Astrocyte of the spinal cord (primary cell): ENCODE measurements around the gene CSNK2B.
"Not testable (repeated sequence)": the region's sequence is repeated elsewhere in the genome, so short reads cannot be mapped to it uniquely, and the experiment has no call there.

Experiments
- DNase-seq: peaks from one replicate; pipeline ENCODE4 v3.0.0; 2011; ENCODE audit warnings: low read depth, low spot score
- H3K4me3 ChIP-seq: 2 replicates; pipeline ENCODE4 v1.5.1; 2011; ENCODE audit warnings: low read depth, mild to moderate bottlenecking, low read length, moderate library complexity
- CTCF ChIP-seq: IDR thresholded peaks from 2 replicates; pipeline ENCODE4 v1.5.1; 2012; ENCODE audit warnings: low read depth, mild to moderate bottlenecking, low read length, inconsistent platforms
- in situ Hi-C: cut with HindIII; loops from 2 replicates; pipeline ENCODE4 v1.10.0; 2017; ENCODE audit warnings: low sequenced_read_pairs

CSNK2B gene

GRCh38 chr6:31702819-31703716 is 37.2 kb downstream of the CSNK2B start, which contains the start of gene ABHD16A:
ABHD16A (minus strand) TSS chr6:31703324; CDS start chr6:31703281, 43 bp downstream.
- peak within 1 kb of the TSS; percentile 98 for H3K4me3 ChIP-seq
- no peak for TF ChIP-seq CTCF
- DNase-seq = peak; percentile 99
- in situ Hi-C loops = no loop called here

DNA sequence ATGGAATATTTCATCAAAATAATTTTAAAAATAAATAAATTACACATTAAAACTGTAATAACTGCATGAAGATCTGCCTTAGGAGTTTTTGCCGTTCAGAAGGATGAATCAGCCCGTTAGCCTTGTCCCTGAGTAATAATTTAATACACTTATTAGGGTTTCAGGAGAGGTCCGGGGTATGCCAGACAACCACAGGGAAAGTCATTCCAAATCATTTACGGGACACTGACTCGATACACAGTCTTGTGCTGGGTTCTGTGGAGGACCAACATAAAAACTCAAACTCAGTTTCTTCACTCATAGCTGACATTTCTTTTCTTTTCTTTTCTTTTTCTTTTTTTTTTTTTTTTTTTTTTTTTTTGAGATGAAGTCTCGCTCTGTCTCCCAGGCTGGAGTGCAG is 40.1 kb downstream of the CSNK2B start:
- TF ChIP-seq CTCF = no peak
- in situ Hi-C loops = no loop called here
- DNase-seq = no peak
- H3K4me3 ChIP-seq = no peak overlapping the region

GRCh38 chr6:31706599-31706998 is 40.7 kb downstream of the CSNK2B start, which contains the start of gene LY6G6F:
LY6G6F (plus strand) TSS chr6:31706866; CDS start chr6:31706907, 41 bp downstream.
- H3K4me3 ChIP-seq = no peak within 1 kb of the TSS
- DNase-seq = no peak
- in situ Hi-C loops = no loop called here
- TF ChIP-seq CTCF = no peak

DNA sequence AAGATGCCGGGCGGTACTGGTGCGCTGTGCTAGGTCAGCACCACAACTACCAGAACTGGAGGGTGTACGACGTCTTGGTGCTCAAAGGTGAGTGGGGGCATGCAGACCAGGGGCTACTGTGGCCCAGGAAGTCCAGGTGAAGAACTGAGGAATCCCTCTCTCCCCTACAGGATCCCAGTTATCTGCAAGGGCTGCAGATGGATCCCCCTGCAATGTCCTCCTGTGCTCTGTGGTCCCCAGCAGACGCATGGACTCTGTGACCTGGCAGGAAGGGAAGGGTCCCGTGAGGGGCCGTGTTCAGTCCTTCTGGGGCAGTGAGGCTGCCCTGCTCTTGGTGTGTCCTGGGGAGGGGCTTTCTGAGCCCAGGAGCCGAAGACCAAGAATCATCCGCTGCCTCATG is 41.8 kb downstream of the CSNK2B start:
- in situ Hi-C loops = no loop called here
- no peak for TF ChIP-seq CTCF
- DNase-seq = no peak
- H3K4me3 ChIP-seq = no peak overlapping the region

GRCh38 chr6:31708224-31708623 is 42.3 kb downstream of the CSNK2B start:
- in situ Hi-C loops = no loop called here
- DNase-seq = no peak
- no peak overlapping the region for H3K4me3 ChIP-seq
- no peak for TF ChIP-seq CTCF

GRCh38 chr6:31709157-31709556 is 43.3 kb downstream of the CSNK2B start:
- H3K4me3 ChIP-seq, in situ Hi-C loops, DNase-seq: not testable (repeated sequence)

DNA sequence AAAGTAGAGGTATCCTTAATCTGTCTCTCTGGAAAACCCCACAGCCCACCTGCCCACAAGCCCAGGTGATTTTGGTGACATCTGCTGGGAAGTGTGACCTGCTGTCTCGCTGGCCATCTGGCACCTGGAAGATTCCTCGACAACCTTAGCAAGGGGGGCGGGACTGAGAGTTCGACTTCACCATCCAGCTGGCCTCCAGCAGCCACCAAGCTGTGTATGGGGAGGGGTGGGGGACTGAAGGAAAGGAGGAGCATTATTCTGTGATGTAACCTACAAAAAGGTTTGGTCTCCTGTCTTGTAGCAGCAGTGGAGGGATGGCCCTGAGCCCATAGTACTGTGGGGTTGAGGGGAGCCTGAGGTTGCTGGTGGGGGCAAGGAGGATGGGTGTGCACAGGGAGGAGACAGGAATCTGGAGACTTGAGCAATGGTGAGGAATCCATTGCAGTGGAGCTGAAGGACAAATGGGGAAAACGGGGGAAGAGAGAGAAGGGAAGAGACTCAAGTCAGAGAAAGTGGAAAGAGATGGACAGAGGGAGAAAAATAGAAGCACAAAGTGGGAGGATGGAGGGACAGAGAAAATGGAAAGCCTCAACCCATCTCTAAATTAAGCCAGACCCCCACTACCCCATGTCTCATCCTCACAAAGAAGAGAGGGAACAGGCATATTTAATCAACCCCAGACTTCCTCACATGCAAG is 44.8 kb downstream of the CSNK2B start:
- no peak for TF ChIP-seq CTCF
- no peak for DNase-seq
- in situ Hi-C loops = no loop called here
- H3K4me3 ChIP-seq = no peak overlapping the region
